ENCODE measurements around the gene ADAM22.

GRCh38 chr7:88215295-88215694, 281.2 kb downstream of the ADAM22 start:
- TF ChIP-seq EZH2phosphoT487 (IDR thresholded peaks at IDR 0.05; ENCODE audit: unreplicated experiment): no peak
- TF ChIP-seq EZH2 (IDR thresholded peaks at IDR 0.05; ENCODE audit: low read depth, unreplicated experiment): no peak
- TF ChIP-seq, protein P1, sequence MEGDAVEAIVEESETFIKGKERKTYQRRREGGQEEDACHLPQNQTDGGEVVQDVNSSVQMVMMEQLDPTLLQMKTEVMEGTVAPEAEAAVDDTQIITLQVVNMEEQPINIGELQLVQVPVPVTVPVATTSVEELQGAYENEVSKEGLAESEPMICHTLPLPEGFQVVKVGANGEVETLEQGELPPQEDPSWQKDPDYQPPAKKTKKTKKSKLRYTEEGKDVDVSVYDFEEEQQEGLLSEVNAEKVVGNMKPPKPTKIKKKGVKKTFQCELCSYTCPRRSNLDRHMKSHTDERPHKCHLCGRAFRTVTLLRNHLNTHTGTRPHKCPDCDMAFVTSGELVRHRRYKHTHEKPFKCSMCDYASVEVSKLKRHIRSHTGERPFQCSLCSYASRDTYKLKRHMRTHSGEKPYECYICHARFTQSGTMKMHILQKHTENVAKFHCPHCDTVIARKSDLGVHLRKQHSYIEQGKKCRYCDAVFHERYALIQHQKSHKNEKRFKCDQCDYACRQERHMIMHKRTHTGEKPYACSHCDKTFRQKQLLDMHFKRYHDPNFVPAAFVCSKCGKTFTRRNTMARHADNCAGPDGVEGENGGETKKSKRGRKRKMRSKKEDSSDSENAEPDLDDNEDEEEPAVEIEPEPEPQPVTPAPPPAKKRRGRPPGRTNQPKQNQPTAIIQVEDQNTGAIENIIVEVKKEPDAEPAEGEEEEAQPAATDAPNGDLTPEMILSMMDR (conservative IDR thresholded peaks at IDR 0.05; ENCODE audit: low read depth in 2 of 2): no peak
- no peak for TF ChIP-seq CREB1 (CRISPR knock-in tag; IDR thresholded peaks at IDR 0.05; ENCODE audit: low read depth)
- TF ChIP-seq NANOG (IDR thresholded peaks at IDR 0.05; ENCODE audit: borderline replicate concordance): no peak
- TF ChIP-seq POLR2AphosphoS5 (IDR thresholded peaks at IDR 0.05; ENCODE audit: low read depth): no peak
- no peak for TF ChIP-seq ZNF114 (CRISPR knock-in tag; IDR thresholded peaks at IDR 0.05)
- TF ChIP-seq JUNB (IDR thresholded peaks at IDR 0.05; ENCODE audit: unreplicated experiment): no peak
- TF ChIP-seq, protein P2, sequence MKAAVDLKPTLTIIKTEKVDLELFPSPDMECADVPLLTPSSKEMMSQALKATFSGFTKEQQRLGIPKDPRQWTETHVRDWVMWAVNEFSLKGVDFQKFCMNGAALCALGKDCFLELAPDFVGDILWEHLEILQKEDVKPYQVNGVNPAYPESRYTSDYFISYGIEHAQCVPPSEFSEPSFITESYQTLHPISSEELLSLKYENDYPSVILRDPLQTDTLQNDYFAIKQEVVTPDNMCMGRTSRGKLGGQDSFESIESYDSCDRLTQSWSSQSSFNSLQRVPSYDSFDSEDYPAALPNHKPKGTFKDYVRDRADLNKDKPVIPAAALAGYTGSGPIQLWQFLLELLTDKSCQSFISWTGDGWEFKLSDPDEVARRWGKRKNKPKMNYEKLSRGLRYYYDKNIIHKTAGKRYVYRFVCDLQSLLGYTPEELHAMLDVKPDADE (IDR thresholded peaks at IDR 0.05): no peak

All from GM23338 (cell line).